Stomach (tissue), 4 donors: Measurements from ENCODE around the gene MRAS.

Source experiments
- CTCF ChIP-seq, 7 experiments: fragments of 450-650 bp in 4 of 7; fragments of 200-600 bp in 3 of 7; sonication (generic) in 3 of 7; IDR thresholded peaks; one replicate each; pipeline ENCODE4 v1.5.1; 2016 to 2019; ENCODE audit warnings: antibody characterized with exemption in 7 of 7, control low read depth in 2 of 7, mild to moderate bottlenecking in 1 of 7
- EP300 ChIP-seq: sonication (generic); formaldehyde crosslinking; IDR thresholded peaks from one replicate; pipeline ENCODE4 v1.6.1; 2017; ENCODE audit warnings: antibody characterized with exemption
- POLR2A ChIP-seq, 4 donors: fragments of 450-650 bp; IDR thresholded peaks; one replicate each; pipeline ENCODE4 v1.6.1; 2016; ENCODE audit warnings: antibody characterized with exemption in 4 of 4, control low read depth in 2 of 4, mild to moderate bottlenecking in 1 of 4, moderate library complexity in 1 of 4
- POLR2AphosphoS5 ChIP-seq, 3 donors: sonication (generic); formaldehyde crosslinking; IDR thresholded peaks; one replicate each; pipeline ENCODE4 v1.6.1; 2016; ENCODE audit warnings: antibody characterized with exemption in 3 of 3

DNA sequence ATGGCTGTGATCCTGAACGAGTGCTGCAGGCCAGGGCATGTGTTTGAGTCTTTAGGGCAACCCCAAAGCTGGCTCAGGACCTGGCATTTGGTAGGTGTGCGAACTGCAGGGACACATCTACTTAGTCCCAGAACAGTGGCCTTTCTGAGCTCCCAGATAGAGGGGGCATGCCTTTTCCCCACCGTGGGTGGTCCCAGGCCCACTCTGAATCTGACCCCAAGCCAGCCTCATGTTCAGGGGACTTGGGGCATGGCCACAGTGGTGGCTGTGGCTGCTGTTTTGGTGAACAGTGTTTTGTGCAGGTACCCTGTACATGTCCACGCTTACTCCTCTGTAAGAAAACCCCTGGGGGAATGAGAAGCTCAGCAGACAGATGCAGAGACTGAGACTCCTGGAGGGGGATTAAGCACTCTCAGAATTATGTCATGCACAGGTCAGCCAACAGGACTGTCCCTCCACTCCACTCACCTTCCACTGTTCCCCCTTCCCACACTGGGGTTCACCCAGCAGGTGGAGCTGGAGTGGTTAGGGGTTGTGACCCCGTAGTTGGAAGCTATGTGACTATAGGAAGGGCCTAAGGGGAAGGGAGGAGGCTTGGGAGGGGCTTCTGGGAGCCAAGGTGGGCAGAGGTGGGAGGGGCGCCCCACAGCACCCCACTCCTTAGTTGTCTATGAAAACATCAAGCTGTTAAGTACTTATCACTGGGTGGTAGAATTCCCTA lies 102.5 kb downstream of the MRAS start:
- TF ChIP-seq EP300, result no peak
- no peak for TF ChIP-seq CTCF (IDR thresholded peaks at IDR 0.05)
- no peak for TF ChIP-seq POLR2A (IDR thresholded peaks at IDR 0.05)
- TF ChIP-seq POLR2AphosphoS5 (IDR thresholded peaks at IDR 0.05), result no peak
